ENCODE measurements around the gene CCNDBP1. TPM values are rescaled to one million over a fixed set of nuclear protein-coding genes. Genes with fewer than 3 reads are reported as not detected.

Gene CCNDBP1
- total RNA-seq, 1 donor from 2014 or later = 28.2 TPM

DNA sequence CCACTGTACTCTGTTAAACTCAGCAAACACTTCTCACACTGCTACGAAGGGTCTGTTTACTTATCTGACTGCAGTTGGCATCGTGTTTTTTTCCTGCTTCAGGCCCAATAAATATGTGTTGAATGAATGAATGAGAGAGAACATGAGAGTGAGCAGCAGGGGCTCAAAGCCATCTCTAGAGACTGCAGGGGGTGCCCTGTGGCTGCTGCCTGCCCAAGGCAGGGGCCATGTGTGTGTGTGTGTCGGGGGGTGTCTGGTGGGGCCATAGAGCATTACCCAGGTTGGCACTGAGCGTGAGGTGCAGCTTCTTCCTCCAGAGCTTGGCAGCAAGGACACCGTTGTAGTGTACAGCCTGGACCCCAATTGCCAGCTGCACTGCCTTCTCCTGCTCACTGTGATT is 20.9 kb downstream of the CCNDBP1 start:
- Mint-ChIP-seq H3K27me3 (peaks cover 56% of the 10 kb centered on the region), H3K4me1 (ENCODE audit: unreplicated experiment) (peaks cover 6% of the 10 kb centered on the region), H3K36me3 (no peaks in the 10 kb centered on the region), H3K27ac (no peak overlapping the region), H3K9me3 (no peaks in the 10 kb centered on the region), H3K4me3 (no peak overlapping the region)
- DNase-seq (ENCODE audit: extremely low spot score, unreplicated experiment) = no peak
- TF ChIP-seq, protein P1, sequence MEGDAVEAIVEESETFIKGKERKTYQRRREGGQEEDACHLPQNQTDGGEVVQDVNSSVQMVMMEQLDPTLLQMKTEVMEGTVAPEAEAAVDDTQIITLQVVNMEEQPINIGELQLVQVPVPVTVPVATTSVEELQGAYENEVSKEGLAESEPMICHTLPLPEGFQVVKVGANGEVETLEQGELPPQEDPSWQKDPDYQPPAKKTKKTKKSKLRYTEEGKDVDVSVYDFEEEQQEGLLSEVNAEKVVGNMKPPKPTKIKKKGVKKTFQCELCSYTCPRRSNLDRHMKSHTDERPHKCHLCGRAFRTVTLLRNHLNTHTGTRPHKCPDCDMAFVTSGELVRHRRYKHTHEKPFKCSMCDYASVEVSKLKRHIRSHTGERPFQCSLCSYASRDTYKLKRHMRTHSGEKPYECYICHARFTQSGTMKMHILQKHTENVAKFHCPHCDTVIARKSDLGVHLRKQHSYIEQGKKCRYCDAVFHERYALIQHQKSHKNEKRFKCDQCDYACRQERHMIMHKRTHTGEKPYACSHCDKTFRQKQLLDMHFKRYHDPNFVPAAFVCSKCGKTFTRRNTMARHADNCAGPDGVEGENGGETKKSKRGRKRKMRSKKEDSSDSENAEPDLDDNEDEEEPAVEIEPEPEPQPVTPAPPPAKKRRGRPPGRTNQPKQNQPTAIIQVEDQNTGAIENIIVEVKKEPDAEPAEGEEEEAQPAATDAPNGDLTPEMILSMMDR (conservative IDR thresholded peaks at IDR 0.05) = no peak

DNA sequence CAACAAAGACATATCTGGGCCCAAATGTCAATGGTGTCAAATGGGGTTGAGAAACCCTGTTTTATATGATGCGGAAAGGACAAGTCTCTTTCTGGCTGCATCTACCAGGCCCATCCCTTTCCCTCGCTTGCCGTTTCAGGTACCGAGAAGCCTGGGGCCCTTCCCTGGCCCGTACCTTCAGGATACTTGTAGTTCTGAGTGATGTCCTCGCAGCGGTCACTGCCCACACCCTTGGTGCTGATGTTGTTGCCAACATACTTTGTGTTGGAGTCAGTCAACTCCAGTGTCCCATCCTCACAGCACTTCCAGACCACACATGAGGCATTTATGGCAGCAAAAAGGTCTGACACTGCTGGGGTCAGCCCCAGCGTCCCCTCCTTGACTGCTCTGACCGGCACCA is 21.8 kb downstream of the CCNDBP1 start:
- TF ChIP-seq, protein P1 (conservative IDR thresholded peaks at IDR 0.05) = no peak
- no peaks in the 10 kb centered on the region for H3K36me3 Mint-ChIP-seq
- no peaks in the 10 kb centered on the region for H3K9me3 Mint-ChIP-seq
- no peak overlapping the region for H3K27ac Mint-ChIP-seq
- peaks cover 56% of the 10 kb centered on the region for H3K27me3 Mint-ChIP-seq
- H3K4me1 Mint-ChIP-seq (ENCODE audit: unreplicated experiment) = peaks cover 6% of the 10 kb centered on the region
- DNase-seq (ENCODE audit: extremely low spot score, unreplicated experiment) = no peak
- H3K4me3 Mint-ChIP-seq = no peak overlapping the region

DNA sequence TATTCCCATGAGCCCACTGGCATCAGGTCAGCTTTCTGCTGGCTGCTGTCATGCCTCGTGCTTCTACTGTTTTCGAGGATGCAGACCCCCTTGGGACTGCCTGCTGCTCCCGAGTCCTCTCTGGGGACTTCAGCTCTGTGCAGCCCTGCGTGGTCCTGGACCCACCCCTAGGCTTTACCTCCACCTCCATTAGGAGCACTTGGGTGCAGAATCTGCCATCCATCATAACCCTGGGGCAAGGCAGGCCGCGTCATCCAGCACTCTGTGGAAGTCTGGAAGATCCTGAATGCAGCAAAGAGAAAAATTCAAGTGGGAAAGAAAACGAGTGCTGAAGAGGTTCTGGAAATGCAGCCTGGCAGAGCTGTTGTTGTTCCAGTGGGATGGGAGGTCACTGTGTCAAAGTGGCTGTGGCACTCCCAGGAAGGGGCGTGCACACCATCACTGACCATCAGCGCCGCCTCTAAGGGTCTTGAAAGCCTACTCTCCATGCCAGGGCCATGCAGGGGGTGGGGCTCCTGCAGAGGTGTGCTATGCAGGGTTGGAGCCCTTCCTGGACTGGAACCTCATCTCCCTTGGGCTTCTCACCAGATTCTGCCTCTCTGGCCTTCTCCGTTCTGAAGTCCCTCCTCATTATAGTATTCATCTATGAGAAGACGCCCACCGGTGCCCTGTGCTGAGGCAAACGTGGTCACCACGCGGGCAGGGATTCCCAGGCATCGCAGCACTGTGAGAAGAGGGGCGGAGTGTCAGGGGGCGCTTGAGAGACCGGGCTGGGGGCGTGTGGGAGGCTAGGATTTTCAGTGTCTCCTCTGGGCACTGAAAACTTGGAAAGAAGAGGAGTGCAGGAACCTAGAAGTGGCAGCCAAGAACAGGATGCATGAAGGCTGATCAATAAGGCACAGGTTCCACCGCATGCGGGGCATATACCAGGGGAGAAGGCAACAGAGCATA is 23.1 kb downstream of the CCNDBP1 start:
- H3K27me3 Mint-ChIP-seq = peaks cover 56% of the 10 kb centered on the region
- H3K9me3 Mint-ChIP-seq = no peaks in the 10 kb centered on the region
- H3K27ac Mint-ChIP-seq = no peak overlapping the region
- DNase-seq (ENCODE audit: extremely low spot score, unreplicated experiment) = peak; percentile 61
- H3K4me1 Mint-ChIP-seq (ENCODE audit: unreplicated experiment) = peaks cover 6% of the 10 kb centered on the region
- no peak overlapping the region for H3K4me3 Mint-ChIP-seq
- TF ChIP-seq, protein P1 (conservative IDR thresholded peaks at IDR 0.05) = no peak
- H3K36me3 Mint-ChIP-seq = no peaks in the 10 kb centered on the region

DNA sequence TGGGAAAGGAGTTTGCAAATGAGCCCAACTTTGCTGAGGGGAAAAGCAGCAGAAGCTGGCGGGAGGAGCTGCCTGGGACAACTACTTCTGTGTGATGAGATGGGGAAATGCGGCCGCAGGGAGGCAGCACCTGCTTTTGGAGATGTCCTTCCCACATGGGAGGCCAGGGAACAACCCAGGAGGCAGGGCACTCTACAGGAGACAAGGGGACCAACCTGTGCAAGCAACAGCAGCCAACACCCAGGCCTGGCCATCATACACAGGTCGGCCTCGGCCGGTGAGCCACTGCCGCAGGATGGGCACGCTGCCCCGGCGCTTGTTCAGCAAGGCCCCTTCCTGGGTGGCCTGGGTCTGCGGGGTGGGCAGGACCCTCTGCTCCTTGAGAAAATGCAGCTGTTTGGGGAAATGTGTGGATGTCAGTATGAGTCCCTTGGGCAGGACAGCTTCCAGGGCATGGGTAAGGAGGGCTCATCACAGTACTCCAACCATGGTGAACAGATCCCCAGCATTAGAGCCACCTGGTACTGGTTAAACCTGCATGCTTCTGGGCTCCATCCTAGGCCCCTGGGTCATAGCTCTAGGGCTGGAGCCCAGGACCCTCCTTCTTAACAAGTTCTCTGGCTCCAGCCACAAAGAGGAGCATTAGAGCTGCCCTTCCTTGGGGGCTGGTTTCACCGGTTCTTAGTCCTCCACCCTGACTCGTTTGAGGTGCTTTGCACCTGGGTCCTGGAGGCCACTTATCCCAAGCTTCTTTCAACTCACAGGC is 24.0 kb downstream of the CCNDBP1 start:
- Mint-ChIP-seq H3K9me3 (no peaks in the 10 kb centered on the region), H3K27me3 (peaks cover 51% of the 10 kb centered on the region)
- TF ChIP-seq, protein P1 (conservative IDR thresholded peaks at IDR 0.05) = peak; percentile 18

DNA sequence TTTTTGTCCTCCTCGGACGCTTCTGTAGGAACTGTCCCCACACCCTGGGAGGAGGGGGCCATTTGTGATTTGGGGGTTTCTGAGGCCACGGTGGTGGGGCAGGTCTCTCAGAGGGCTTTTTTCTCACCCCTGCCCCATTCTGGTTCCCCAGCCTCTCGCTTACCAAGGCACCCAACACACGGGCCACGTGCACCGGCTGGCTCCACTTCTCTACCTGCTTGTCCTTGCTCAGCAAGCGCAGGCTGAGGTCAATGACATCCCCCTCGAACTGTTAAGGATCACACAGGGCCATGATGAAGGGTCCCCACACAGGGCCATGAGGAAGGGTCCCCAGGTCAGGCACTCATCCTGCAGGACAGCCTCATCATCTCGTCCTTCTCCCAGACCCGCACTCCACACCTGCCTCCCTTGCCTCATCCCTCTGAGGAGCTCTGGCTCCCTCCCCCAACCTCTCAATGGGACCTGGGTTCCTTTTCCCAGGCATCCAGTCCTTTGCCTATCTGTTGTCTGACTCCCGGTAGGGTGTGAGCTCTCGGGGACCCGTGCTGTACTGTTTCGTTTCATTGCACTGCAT is 25.1 kb downstream of the CCNDBP1 start:
- Mint-ChIP-seq H3K27me3 (peaks cover 46% of the 10 kb centered on the region), H3K4me3 (no peak overlapping the region), H3K36me3 (no peaks in the 10 kb centered on the region), H3K27ac (no peak overlapping the region), H3K9me3 (no peaks in the 10 kb centered on the region), H3K4me1 (ENCODE audit: unreplicated experiment) (no peaks in the 10 kb centered on the region)
- DNase-seq (ENCODE audit: extremely low spot score, unreplicated experiment) = no peak
- TF ChIP-seq, protein P1 (conservative IDR thresholded peaks at IDR 0.05) = no peak

More for the DNA sequence above, 24.0 kb downstream of the CCNDBP1 start:
- Mint-ChIP-seq H3K4me3 (no peak overlapping the region), H3K4me1 (ENCODE audit: unreplicated experiment) (peaks cover 4% of the 10 kb centered on the region), H3K27ac (no peak overlapping the region), H3K36me3 (no peaks in the 10 kb centered on the region)
- DNase-seq (ENCODE audit: extremely low spot score, unreplicated experiment) = no peak
